Vagina (tissue), 2 donors: Measurements from ENCODE around the gene TTC17. TPM values are rescaled to one million over a fixed set of nuclear protein-coding genes. Genes with fewer than 3 reads are reported as not detected.

Experiments
- DNase-seq, 2 donors: peaks; one replicate each; pipeline ENCODE4 v3.0.0-alpha.2; 2017; ENCODE audit errors: extremely low spot score in 2 of 2
- H3K27ac ChIP-seq: fragments of 200-600 bp; sonication (generic); one replicate; pipeline ENCODE4 v1.5.1; 2019
- H3K27me3 ChIP-seq: fragments of 200-600 bp; sonication (generic); one replicate; pipeline ENCODE4 v1.5.1; 2019
- H3K36me3 ChIP-seq, 2 donors: fragments of 200-600 bp; sonication (generic); one replicate each; pipeline ENCODE4 v1.5.1; 2017 to 2019
- H3K4me1 ChIP-seq: fragments of 200-600 bp; sonication (generic); one replicate; pipeline ENCODE4 v1.5.1; 2019
- H3K4me3 ChIP-seq, 2 donors: fragments of 200-600 bp; sonication (generic); 1 replicate in 1 of 2; 2 replicates in 1 of 2; pipeline ENCODE4 v1.5.1; 2016 to 2019
- H3K9me3 ChIP-seq: fragments of 200-600 bp; sonication (generic); one replicate; pipeline ENCODE4 v1.5.1; 2019
- CTCF ChIP-seq, 3 experiments: fragments of 450-650 bp in 2 of 3; fragments of 200-600 bp in 1 of 3; sonication (generic) in 1 of 3; IDR thresholded peaks; one replicate each; pipeline ENCODE4 v1.5.1; 2017 to 2019; ENCODE audit warnings: antibody characterized with exemption in 3 of 3, mild to moderate bottlenecking in 2 of 3, moderate library complexity in 2 of 3
- POLR2A ChIP-seq, 2 donors: fragments of 450-650 bp; IDR thresholded peaks; one replicate each; pipeline ENCODE4 v1.6.1; 2017; ENCODE audit warnings: antibody characterized with exemption in 2 of 2, mild to moderate bottlenecking in 2 of 2, moderate library complexity in 2 of 2
- POLR2AphosphoS5 ChIP-seq, 2 donors: sonication (generic); formaldehyde crosslinking; IDR thresholded peaks; one replicate each; pipeline ENCODE4 v1.9.0; 2017; ENCODE audit warnings: antibody characterized with exemption in 2 of 2, mild to moderate bottlenecking in 2 of 2, low read depth in 1 of 2; ENCODE audit not compliant: insufficient read depth in 1 of 2
- intact Hi-C: fragments of 100-400 bp; cut with DNase I; formaldehyde crosslinking; loops from one replicate; pipeline ENCODE4 v1.15.1; 2023
- total RNA-seq: library from RNA; depleted of rRNA; stranded (reverse); fragments of >200 nt; gene quantifications from one replicate; pipeline ENCODE4 v1.2.3, GENCODE V29; 2016

TTC17 gene
- total RNA-seq, 1 donor from 2014 or later = 89.9 TPM

GRCh38 chr11:43493431-43493830 lies 134.7 kb downstream of the TTC17 start:
- H3K36me3 ChIP-seq = peaks cover 0 to 26% of the 10 kb centered on the region in 2 donors
- no peak overlapping the region for H3K4me3 ChIP-seq
- H3K27ac ChIP-seq = no peak overlapping the region
- TF ChIP-seq POLR2AphosphoS5 (IDR thresholded peaks at IDR 0.05; ENCODE audit: insufficient read depth in 1 of 2, low read depth in 1 of 2) (no peak), POLR2A (IDR thresholded peaks at IDR 0.05) (no peak), CTCF (IDR thresholded peaks at IDR 0.05) (no peak)
- no peaks in the 10 kb centered on the region for H3K4me1 ChIP-seq
- no peaks in the 10 kb centered on the region for H3K27me3 ChIP-seq
- no peaks in the 10 kb centered on the region for H3K9me3 ChIP-seq
- no peak for DNase-seq
- intact Hi-C loops = no loop called here

DNA sequence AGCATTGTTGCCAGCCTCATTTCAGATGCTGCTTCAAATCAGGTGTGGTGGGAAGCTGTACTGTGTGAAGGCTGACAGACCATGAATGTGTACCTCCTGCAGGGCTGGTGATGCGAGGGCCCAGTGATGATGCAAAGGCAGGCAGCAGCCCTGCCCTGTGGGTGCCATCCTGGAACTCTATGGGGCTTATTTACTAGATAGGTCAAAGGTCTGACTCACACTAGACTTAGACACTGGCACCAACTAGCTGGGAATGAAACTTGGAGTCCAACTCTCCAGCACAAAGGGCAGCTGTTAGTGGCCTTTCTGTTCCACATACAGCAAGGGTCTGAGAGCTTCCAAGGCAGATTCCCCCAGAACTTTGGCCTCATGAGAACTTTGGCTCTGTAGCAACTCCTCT lies 138.4 kb downstream of the TTC17 start:
- H3K4me1 ChIP-seq = no peaks in the 10 kb centered on the region
- H3K27ac ChIP-seq = no peak overlapping the region
- intact Hi-C loops = no loop called here
- H3K4me3 ChIP-seq = no peak overlapping the region
- no peak for DNase-seq
- H3K36me3 ChIP-seq = peaks cover 0 to 12% of the 10 kb centered on the region in 2 donors
- no peaks in the 10 kb centered on the region for H3K9me3 ChIP-seq
- TF ChIP-seq CTCF (IDR thresholded peaks at IDR 0.05) = no peak
- no peak for TF ChIP-seq POLR2AphosphoS5 (IDR thresholded peaks at IDR 0.05; ENCODE audit: insufficient read depth in 1 of 2, low read depth in 1 of 2)
- no peak for TF ChIP-seq POLR2A (IDR thresholded peaks at IDR 0.05)
- no peaks in the 10 kb centered on the region for H3K27me3 ChIP-seq

DNA sequence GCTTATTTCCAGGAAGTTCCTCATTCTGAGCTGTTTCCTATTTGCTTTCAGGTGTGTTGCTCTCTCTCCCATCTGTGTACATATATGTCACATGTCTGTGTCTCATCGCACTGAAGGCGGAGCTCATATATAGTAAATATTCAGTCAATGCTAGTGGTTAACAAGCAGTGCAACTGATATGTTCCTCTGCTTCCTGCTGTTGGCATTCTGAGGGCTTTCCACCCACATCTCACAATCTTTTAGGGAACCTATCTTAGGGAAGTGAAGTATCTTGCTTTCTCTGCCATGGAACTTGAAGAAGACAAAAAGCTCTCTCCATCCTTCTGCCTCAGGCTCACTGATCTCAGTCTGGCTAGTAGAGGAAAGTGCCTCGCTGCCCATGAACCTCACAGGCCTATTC lies 139.8 kb downstream of the TTC17 start:
- TF ChIP-seq CTCF (IDR thresholded peaks at IDR 0.05) = no peak
- TF ChIP-seq POLR2A (IDR thresholded peaks at IDR 0.05) = no peak
- no peak for TF ChIP-seq POLR2AphosphoS5 (IDR thresholded peaks at IDR 0.05; ENCODE audit: insufficient read depth in 1 of 2, low read depth in 1 of 2)
- H3K27ac ChIP-seq = no peak overlapping the region
- no peaks in the 10 kb centered on the region for H3K4me1 ChIP-seq
- DNase-seq = no peak
- no peaks in the 10 kb centered on the region for H3K9me3 ChIP-seq
- intact Hi-C loops = no loop called here
- H3K36me3 ChIP-seq = peaks cover 0 to 5% of the 10 kb centered on the region in 2 donors
- H3K4me3 ChIP-seq = no peak overlapping the region
- no peaks in the 10 kb centered on the region for H3K27me3 ChIP-seq

DNA sequence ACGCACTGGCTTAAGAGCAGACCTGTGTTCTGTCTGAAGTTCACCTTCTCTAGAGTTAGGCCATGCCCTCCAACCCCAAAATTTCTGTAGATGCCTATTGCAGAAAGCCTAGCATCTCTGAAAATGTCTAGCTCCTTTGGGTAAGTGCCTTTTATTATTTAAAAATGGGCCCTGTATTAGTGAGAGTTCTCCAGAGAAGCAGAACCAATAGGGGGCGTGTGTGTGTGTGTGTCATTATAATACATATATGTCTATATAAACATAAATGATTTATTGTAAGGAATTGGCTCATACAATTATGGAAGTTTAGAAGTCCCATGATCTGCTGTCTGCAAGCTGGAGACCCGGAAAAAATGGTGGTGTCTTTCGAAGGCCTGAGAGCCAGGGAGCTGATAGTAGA lies 144.7 kb downstream of the TTC17 start:
- Histone ChIP-seq H3K4me1 (no peaks in the 10 kb centered on the region), H3K27me3 (no peaks in the 10 kb centered on the region), H3K27ac (no peak overlapping the region), H3K9me3 (no peaks in the 10 kb centered on the region), H3K4me3 (no peak overlapping the region), H3K36me3 (no peaks in the 10 kb centered on the region)
- intact Hi-C loops = loop anchor here (10.0 kb wide), 1 partner anchor 61 kb away; no protein-coding TSS in a partner anchor
- TF ChIP-seq POLR2A (IDR thresholded peaks at IDR 0.05) (no peak), POLR2AphosphoS5 (IDR thresholded peaks at IDR 0.05; ENCODE audit: insufficient read depth in 1 of 2, low read depth in 1 of 2) (no peak), CTCF (IDR thresholded peaks at IDR 0.05) (no peak)
- no peak for DNase-seq

- TF ChIP-seq POLR2A (IDR thresholded peaks at IDR 0.05) (no peak), CTCF (IDR thresholded peaks at IDR 0.05) (peak in 1 of 3 experiments; percentile 21)
- Histone ChIP-seq H3K9me3 (no peaks in the 10 kb centered on the region), H3K4me1 (no peaks in the 10 kb centered on the region), H3K27ac (no peak overlapping the region), H3K36me3 (no peaks in the 10 kb centered on the region), H3K27me3 (no peaks in the 10 kb centered on the region), H3K4me3 (no peak overlapping the region)
- intact Hi-C loops = loop anchor here (10.0 kb wide), 1 partner anchor 60 kb away; no protein-coding TSS in a partner anchor
- peak in 1 of 2 donors; percentile 74 for DNase-seq
These were observed 145.7 kb downstream of the TTC17 start for GRCh38 chr11:43504316-43504950.
